NCI-H748 (cell line): ENCODE results near the gene ANGPTL3.
"Not testable (repeated sequence)": the region's sequence is repeated elsewhere in the genome, so short reads cannot be mapped to it uniquely, and the experiment has no call there.

ENCODE experiments used
- DNase-seq: peaks from one replicate; lab custom pipeline; 2025; ENCODE audit not compliant: unreplicated experiment; lab: John Stamatoyannopoulos, UW

ANGPTL3 gene, protein sequence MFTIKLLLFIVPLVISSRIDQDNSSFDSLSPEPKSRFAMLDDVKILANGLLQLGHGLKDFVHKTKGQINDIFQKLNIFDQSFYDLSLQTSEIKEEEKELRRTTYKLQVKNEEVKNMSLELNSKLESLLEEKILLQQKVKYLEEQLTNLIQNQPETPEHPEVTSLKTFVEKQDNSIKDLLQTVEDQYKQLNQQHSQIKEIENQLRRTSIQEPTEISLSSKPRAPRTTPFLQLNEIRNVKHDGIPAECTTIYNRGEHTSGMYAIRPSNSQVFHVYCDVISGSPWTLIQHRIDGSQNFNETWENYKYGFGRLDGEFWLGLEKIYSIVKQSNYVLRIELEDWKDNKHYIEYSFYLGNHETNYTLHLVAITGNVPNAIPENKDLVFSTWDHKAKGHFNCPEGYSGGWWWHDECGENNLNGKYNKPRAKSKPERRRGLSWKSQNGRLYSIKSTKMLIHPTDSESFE

DNA sequence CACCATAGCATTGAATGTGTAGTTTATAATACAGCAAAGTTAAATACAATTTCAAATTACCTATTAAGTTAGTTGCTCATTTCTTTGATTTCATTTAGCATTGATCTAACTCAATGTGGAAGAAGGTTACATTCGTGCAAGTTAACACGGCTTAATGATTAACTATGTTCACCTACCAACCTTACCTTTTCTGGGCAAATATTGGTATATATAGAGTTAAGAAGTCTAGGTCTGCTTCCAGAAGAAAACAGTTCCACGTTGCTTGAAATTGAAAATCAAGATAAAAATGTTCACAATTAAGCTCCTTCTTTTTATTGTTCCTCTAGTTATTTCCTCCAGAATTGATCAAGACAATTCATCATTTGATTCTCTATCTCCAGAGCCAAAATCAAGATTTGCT is at the start of gene ANGPTL3:
TSS of gene ANGPTL3 (plus strand) at position 240 of the 400 bp plus-strand sequence. CDS start at position 287, 47 bp downstream.
- no peak for DNase-seq

DNA sequence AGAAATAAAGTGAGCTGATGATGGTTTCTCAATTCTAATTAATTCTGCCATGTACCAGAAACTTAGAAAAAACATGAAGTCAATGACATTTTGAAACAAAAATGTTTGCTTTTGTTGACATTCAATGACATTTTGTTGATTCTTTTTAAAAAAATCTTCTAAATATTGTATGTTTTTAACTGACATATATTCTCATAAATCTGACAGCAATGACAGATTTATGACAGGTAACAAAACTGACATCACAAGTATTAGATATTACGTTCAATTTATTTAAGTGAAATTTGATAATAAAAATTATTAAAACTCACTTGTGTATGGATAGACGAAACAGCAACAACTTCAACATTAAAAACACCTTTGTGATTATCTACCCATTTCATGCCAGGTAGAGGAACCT is 36.0 kb upstream of the ANGPTL3 start:
- DNase-seq: no peak

DNA sequence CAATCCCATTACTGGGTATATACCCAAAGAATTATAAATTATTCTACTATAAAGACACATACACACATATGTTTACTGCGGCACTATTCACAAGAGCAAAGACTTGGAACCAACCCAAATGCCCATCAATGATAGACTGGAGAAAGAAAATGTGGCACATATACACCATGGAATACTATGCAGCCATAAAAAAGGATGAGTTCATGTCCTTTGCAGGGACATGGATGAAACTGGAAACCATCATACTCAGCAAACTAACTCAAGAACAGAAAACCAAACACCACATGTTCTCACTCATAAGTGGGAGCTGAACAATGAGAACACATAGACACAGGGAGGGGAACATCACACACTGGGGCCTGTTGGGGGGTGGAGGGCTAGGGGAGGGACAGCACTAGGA is 30.1 kb upstream of the ANGPTL3 start:
- not testable (repeated sequence) for DNase-seq

DNA sequence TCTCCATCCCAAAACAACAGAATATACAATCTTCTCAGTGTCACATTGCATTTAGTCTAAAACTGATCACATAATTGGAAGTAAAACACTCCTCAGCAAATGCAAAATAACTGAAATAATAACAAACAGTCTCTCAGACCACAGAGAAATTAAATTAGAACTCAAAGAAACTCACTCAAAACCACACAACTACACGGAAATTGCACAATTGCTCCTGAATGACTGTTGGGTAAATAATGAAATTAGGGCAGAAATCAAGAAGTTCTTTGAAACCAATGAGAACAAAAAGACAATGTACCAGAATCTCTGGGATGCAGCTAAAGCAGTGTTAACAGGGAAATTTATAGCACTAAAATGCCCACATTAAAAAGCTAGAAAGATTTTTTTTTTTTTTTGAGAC is 29.4 kb upstream of the ANGPTL3 start:
- not testable (repeated sequence) for DNase-seq

DNA sequence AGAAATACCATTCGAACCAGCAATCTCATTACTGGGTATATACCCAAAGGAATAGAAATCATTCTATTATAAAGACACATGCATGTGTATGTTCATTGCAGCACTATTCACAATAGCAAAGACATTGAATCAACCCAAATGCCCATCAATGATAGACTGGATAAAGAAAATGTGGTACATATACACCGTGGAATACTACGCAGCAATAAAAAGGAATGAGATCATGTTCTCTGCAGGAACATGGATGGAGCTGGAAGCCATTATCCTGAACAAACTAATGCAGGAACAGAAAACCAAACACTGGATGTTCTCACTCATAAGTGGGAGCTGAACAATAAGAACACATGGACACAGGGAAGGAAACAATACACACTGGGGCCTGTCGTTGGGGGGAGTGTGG is 25.8 kb upstream of the ANGPTL3 start:
- not testable (repeated sequence) for DNase-seq

DNA sequence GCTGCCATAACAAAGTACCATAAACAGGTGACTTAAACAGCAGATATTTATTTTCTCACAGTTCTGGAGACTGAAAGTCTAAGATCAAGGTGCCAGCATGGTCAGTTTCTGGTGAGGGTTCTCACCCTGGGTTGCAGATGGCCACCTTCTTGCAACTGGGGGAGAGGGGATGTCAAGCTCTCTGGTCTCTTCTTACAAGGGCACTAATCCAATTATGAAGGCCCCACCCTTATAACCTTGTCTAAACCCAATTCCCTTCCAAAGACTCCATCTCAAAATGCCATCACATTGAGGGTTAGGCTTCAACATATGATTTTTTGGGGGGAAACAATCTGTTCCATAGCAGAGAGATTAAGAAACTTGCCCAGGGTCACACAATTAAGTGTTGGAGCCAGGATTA is 24.8 kb upstream of the ANGPTL3 start:
- DNase-seq: no peak

DNA sequence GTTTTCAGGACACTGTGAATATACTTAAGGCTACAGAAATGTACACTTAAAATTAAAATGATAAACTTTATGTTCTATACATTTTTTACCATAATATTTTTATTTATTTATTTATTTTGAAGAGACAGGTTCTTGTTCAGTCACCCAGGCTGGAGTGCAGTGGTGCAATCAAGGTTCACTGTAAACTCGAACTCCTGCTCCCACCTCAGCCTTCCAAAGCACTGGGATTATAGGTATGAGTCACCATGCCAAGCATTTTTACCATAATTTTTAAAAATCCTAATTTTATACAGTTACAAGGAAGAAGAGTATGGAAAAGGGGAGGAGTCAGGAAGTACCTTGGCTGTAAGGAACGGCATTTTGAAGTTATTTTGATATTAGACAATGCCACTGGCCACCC is 23.6 kb upstream of the ANGPTL3 start:
- DNase-seq: no peak

DNA sequence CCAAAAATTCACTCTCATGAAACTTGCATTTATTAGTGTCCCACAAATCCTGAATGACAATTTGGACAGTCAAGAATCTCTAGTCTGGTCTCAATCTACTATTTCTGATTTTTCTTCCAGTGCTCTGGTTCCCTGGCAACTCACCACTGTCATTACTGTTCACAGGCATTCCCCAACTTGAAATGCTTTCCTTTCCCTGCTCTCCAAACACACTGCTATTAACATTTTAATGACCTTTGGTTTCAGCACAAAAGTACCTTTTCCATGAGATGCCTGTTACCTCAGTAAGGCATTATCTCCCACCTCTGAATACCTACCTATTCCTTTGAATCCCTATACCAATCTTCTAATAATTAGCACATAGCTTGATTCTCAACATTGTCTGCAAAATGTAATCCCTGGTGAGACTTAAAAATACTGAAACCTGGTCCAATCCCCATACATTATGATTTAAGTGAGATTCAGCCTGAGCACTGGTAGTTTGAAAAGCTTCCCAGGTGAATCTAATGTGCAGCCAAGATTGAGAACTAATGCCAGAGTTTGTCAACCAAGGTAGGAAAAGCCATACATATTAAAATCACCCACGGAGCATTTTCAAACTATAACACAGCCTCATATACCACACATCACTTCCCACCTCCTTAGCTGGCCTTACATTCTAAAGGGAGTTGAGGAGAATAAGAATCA is 11.7 kb upstream of the ANGPTL3 start:
- DNase-seq: no peak

DNA sequence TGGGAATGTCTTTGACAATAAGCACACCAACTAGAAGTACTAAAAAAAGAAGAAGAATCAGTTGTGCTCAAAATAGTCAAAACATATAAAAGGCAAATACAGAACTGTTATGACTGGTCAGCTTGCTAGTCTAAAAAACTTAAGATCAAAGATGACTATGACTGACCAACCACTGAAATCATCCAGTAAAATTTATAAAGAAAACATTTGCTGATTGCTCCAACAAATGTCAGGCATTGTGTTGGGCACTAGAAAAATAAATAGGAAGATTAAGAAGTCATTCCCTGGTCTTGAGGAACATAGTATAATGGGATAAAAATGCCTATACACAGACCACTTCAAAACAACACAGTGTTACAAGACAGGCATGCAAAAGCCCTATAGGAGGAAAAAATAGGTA is 9.3 kb upstream of the ANGPTL3 start:
- no peak for DNase-seq

DNA sequence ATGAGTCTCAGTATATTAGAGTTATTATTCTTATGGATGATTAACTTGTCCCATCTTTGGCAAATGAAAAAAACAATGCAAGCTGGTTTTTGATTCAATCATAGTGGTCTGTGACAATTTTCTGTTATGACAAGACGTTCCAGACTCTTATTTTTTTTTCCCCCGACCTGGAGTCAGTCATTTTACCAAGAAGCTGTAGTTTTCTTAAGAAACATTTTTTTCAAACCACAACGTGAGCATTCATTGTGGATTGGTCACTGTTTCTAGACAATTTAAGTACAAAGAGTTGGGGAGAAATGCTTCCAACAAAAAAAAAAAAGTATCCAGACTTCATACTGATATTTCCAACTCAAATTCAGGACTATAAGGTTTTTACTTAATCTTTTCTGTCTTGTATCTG is 8.0 kb upstream of the ANGPTL3 start:
- no peak for DNase-seq

DNA sequence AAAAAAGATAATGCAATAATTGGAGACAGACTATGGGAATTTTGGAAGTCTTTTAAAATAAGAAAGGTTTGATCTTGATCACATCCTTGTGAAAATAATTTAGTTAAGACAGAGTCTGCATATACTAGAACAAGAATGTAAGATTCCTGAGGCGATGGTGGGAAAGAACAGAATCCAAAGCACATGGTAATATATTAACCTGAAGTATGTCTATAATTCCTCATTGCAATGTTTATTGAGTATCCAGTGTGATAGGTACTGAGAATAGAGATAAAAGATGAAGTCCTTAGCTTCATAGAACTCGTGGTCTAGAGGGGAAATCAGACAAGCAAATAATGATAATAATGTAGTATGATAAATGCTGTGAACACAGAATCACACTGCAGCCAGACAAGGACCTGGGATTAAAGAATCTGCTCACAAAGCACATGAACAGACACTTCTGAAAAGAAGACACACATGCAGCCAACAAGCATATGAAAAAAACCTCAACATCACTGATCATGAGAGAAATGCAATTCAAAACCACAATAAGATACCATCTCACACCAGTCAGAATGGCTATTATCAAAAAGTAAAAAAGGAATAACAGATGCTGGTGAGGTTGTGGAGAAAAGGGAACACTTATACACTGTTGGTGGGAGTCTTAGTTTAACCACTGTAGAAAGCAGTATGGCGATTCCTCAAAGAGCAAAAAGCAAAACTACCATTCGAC is 6.9 kb upstream of the ANGPTL3 start:
- no peak for DNase-seq

DNA sequence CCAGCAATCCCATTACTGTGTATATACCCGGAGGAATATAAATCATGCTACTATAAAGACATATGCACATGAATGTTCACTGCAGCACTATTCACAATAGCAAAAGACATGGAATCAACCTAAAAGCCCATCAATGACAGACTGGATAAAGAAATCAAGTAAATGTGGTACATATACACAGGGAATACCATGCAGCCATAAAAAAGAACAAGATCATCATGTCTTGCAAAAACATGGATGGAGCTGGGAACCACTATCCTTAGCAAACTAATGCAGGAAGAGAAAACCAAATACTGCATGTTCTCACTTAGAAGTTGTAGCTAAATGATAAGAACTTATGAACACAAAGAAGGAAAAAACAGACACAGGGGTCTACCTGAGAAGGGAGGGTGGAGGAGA is 6.4 kb upstream of the ANGPTL3 start:
- DNase-seq: no peak

DNA sequence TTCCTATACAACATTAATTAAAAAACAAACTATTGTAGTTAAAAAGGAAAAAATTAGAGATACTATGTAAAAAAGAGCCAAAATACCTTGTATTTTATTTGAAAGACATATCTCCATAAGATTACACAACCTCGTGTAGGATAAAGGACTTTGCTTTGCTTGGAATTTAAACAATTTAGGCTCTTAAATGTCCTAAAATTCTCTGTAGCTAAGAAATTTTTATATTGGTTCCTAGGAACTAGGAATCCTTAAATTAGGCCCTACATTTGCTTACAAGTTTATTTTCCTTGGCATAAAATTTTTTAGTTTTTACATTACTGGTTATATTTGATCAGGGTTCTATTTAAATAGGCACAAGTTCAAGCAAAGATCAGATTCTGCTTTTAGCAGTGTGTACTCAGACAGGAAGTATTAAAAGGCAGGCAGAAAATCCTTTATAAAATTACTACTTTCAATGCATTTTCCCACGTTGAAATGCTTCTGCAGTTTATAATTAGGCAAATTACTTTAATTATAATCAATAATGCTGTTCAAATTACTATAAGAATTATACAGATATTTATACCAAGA is 3.4 kb upstream of the ANGPTL3 start:
- DNase-seq: no peak

DNA sequence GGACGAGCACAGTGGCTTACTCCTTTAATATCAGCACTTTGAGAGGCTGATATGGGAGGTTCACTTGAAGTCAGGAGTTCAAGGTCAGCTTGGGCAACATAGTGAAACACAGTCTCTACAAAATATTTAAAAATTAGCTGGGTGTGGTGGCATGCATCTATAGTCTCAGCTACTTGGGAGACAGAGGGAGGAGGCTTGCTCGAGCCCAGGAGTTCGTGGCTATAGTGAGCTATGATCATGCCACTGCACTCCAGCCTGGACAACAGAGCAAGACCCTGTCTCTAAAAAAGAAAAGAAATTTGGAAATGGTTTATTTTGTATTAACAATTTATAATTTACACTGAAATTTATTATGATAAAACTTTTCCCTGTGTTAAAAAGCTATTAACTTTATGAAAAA is 1.7 kb upstream of the ANGPTL3 start:
- no peak for DNase-seq

DNA sequence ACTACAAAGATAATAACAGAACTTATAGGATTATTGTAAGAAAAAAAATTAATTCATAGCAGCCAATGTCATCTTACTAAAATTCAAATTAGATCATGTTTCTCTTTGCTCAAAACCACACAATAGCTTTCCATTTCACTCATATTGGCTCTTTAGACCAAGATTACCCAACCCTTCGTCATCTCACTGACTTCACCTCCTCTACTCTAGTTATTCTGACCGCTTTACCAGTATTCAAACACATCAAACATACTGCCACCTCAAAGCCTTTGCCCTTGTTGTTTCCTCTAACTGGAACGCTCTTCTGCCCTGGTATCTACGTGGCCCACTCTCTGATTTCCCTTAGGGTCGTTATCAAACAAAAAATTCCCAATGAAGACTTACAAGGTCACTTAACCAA is 1.7 kb downstream of the ANGPTL3 start:
- DNase-seq: no peak

DNA sequence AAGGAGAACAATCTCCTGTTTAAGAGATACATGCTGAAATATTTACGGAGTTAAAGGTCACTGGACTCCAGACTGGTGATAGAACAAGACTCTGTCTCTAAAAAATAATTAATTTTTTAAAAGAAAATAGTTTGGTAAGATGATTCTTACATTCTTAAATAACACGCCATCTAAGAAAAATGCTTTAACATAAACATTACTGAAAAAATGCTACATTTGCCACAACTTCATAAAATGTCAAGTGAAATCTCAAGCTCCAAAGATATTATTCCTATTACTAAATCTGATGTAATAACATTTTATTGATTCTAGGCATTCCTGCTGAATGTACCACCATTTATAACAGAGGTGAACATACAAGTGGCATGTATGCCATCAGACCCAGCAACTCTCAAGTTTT is 4.1 kb downstream of the ANGPTL3 start:
- DNase-seq: no peak

DNA sequence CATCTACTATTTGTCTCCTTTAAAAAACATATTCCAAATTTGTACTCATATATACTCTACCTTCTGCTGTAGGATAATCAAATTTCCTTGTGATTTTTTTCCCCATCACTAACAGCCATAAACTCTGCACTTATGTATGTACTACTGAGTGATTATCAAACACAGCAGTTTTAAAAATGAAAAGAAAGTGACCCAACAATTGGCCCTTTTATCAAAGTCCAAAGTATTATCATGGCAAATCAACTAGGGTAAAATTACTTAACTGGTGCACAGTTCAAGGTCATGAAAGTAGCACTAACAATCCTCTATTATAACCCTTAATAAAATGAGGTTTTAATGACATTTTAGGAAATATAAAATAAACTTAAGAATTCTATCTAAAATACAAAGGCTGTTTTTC is 11.6 kb downstream of the ANGPTL3 start:
- no peak for DNase-seq

DNA sequence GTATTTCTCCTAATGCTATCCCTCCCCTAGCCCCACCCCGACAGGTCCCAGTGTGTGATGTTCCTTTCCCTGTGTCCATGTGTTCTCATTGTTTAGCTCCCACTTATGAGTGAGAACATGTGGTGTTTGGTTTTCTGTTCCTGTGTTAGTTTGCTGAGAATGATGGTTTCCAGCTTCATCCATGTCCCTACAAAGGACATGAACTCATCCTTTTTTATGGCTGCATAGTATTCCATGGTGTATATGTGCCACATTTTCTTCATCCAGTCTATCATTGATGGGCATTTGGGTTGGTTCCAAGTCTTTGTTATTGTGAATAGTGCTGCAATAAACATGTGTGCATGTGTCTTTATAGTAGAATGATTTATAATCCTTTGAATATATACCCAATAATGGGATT is 13.3 kb downstream of the ANGPTL3 start:
- DNase-seq: not testable (repeated sequence)

DNA sequence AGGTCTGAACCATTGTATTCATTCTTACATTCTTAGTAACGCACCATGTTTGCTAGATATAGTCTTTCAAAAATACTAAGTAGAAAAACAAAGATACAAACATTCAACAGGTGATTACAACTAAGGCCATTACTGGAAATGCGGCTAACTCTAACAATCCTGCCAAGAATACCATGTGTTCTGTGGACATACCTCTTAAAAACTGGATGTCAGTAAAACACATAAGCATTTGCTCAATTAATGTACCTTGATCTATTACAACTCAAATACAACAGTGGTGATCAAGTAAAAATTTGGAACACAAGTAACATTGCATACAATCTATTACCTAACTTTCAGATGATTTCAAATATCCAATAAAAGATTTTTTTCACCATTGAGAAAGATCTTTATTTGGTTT is 15.4 kb downstream of the ANGPTL3 start:
- no peak for DNase-seq

DNA sequence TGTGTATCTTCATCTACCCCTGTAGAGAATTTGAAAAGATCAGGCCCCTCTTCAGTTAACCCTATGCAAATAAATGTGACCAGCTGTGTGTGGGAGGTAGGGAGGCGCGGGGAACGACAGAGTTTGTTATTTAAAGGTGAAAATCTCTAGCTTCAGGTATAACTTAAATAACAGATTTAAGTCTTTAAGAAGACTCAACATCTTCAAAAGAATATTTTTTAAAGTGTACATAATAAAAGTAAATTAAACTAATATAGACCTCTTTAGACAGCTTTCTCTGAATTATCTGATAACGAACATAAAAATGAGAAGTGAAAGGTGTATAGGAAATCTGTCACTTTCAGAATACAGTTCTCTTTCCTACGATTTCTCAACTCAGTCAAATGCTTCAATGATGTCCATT is 16.0 kb downstream of the ANGPTL3 start:
- DNase-seq: no peak

DNA sequence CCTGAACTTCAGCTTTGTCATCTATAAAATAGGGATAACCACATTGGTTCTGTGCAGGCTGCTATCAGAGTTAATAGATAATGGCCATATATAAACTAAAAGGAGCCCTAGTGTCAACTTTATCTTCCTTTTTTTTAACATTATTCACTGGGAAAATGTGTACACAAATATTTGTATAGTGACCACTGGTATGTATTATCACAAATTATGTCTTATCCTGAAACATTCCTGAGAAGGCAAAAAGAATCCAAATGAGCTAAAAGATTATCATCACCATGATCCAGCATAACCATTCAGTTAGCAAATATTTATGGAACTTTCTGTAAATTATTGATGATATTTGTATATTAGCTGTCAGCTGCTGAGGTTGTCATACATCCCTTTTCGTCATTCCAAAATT is 16.6 kb downstream of the ANGPTL3 start:
- DNase-seq: no peak

DNA sequence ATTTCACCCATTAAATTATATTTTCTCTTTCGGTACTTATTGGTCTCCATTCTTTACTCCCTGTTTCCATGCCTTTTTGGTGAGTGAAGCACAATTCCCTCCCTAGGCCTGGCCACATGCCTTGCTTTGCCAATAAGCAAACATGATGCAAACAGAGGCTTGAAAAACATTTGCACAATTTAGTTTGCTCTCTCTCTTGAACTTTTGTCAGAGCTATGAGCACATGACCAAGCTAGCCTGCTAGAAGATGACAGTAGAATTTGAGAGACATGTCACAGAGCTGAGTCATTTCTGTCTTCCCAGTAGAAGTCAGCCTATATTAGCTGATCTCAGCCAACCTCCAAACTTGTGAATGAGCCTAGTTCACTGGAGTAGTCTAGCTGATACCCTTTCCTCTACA is 24.6 kb downstream of the ANGPTL3 start:
- DNase-seq: no peak
